Measurements from ENCODE around the gene AGR2.

DNA sequence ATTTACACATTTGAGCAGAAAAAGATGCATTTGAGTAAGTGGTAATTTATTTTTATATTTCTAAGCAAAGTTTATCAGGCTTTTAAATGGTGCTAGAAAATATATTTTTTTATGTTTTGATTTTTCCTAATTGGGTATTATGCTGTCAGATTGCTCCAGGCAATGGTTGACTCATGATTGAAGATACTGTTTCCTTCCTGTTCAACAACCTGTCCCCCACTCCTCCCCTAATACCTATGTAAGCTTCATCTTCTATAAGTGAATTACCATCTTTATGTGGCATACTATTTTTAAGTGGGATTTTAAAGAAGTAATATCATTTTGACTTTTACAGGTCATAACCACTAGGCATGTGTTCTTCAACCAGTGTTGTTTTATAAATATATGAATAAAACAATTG is 29.8 kb downstream of the AGR2 start:
- TF ChIP-seq SUZ12 (IDR thresholded peaks at IDR 0.05) (no peak), SP1 (IDR thresholded peaks at IDR 0.05) (no peak), HDGF (IDR thresholded peaks at IDR 0.05; ENCODE audit: borderline replicate concordance) (no peak)

Data from HEK293T (cell line).